IMR-90 (cell line): ENCODE data around the gene PRR5L. TPM values are rescaled to one million over a fixed set of nuclear protein-coding genes. Genes with fewer than 3 reads are reported as not detected.

Experiments
- ATAC-seq: fragments of 200-7000 bp; cut with Tn5 transposase; 2 replicates; pipeline ENCODE4 v1.9.1; 2020; ENCODE audit warnings: low read depth, mild to moderate bottlenecking, moderate library complexity
- BruUV-seq: library from RNA; stranded (reverse); fragments of 400-500 nt; replicated peaks from 2 replicates; lab custom pipeline; 2021; lab: Mats Ljungman, UMichigan
- CTCF ChIA-PET: fragments of 300-600 bp; formaldehyde crosslinking; extraction: SDS; loops from one replicate; lab custom pipeline; 2021; ENCODE audit warnings: antibody characterized with exemption; lab: Yijun Ruan, JAX
- POLR2A ChIA-PET: fragments of 300-600 bp; sonication (Branson Sonifier 250); formaldehyde crosslinking; loops from one replicate; lab custom pipeline; 2022; ENCODE audit warnings: antibody characterized with exemption; ENCODE audit not compliant: unreplicated experiment; lab: Charles Lee
- DNase-seq: peaks from one replicate; pipeline ENCODE4 v3.0.0; 2013
- H2AFZ ChIP-seq: replicated peaks from 2 replicates; pipeline ENCODE3; 2013; ENCODE audit warnings: low read length, mild to moderate bottlenecking; ENCODE audit not compliant: poor library complexity
- H2AK5ac ChIP-seq: 2 replicates; pipeline ENCODE4 v1.6.1; 2013; ENCODE audit warnings: low read depth, low read length, inconsistent platforms
- H2AK9ac ChIP-seq: replicated peaks from 2 replicates; pipeline ENCODE3; 2013; ENCODE audit warnings: mild to moderate bottlenecking, low read depth, low read length, moderate library complexity; ENCODE audit not compliant: poor library complexity
- H2BK120ac ChIP-seq: 2 replicates; pipeline ENCODE4 v1.6.1; 2013; ENCODE audit warnings: low read depth, low read length, inconsistent platforms
- H2BK15ac ChIP-seq: 3 replicates; pipeline ENCODE4 v1.6.1; 2013; ENCODE audit warnings: low read depth, low read length, inconsistent platforms
- H2BK20ac ChIP-seq: 2 replicates; pipeline ENCODE4 v1.6.1; 2013; ENCODE audit warnings: low read depth, mild to moderate bottlenecking, inconsistent platforms, low read length, moderate library complexity
- H2BK5ac ChIP-seq: 2 replicates; pipeline ENCODE4 v1.6.1; 2013; ENCODE audit warnings: mild to moderate bottlenecking, low read depth, low read length, inconsistent platforms; ENCODE audit not compliant: poor library complexity, severe bottlenecking
- H3K14ac ChIP-seq: replicated peaks from 2 replicates; pipeline ENCODE4 v1.6.1; 2013; ENCODE audit warnings: low read depth, low read length, inconsistent platforms
- H3K18ac ChIP-seq: 2 replicates; pipeline ENCODE4 v1.6.1; 2013; ENCODE audit warnings: low read depth, low read length, control low read depth
- H3K23ac ChIP-seq: 2 replicates; pipeline ENCODE4 v1.6.1; 2013; ENCODE audit warnings: low read depth, low read length, inconsistent platforms
- H3K27ac ChIP-seq: 2 replicates; pipeline ENCODE4 v1.5.1; 2013; ENCODE audit warnings: mild to moderate bottlenecking, control low read depth, low read length; ENCODE audit not compliant: insufficient read depth
- H3K27me3 ChIP-seq: 2 replicates; pipeline ENCODE4 v1.6.1; 2013; ENCODE audit warnings: low read length; ENCODE audit not compliant: control insufficient read depth, insufficient read depth
- H3K36me3 ChIP-seq: 2 replicates; pipeline ENCODE4 v1.6.1; 2013; ENCODE audit warnings: low read length, mixed read lengths; ENCODE audit not compliant: control insufficient read depth, insufficient read depth
- H3K4ac ChIP-seq: 2 replicates; pipeline ENCODE4 v1.6.1; 2013; ENCODE audit warnings: low read depth, low read length, inconsistent platforms
- H3K4me1 ChIP-seq: 2 replicates; pipeline ENCODE4 v1.6.1; 2013; ENCODE audit warnings: low read length, mixed read lengths; ENCODE audit not compliant: control insufficient read depth, insufficient read depth
- H3K4me2 ChIP-seq: 2 replicates; pipeline ENCODE4 v1.6.1; 2013; ENCODE audit warnings: low read depth, mild to moderate bottlenecking, control low read depth, low read length, moderate library complexity
- H3K4me3 ChIP-seq: 2 replicates; pipeline ENCODE4 v1.5.1; 2013; ENCODE audit warnings: low read depth, mild to moderate bottlenecking, control low read depth, low read length, moderate library complexity; ENCODE audit not compliant: insufficient read depth
- H3K56ac ChIP-seq: 2 replicates; pipeline ENCODE4 v1.6.1; 2013; ENCODE audit warnings: low read length, inconsistent platforms; ENCODE audit not compliant: insufficient read depth; ENCODE audit errors: extremely low read depth
- H3K79me1 ChIP-seq, 2 experiments: 2 replicates each; pipeline ENCODE4 v1.6.1; 2013; ENCODE audit warnings: low read length in 2 of 2, inconsistent platforms in 1 of 2, low read depth in 1 of 2
- H3K9ac ChIP-seq: 2 replicates; pipeline ENCODE4 v1.6.1; 2013; ENCODE audit warnings: low read depth, low read length, control low read depth
- H3K9me1 ChIP-seq: 2 replicates; pipeline ENCODE4 v1.6.1; 2013; ENCODE audit warnings: low read length, inconsistent platforms; ENCODE audit not compliant: insufficient read depth
- H3K9me3 ChIP-seq: 2 replicates; pipeline ENCODE4 v1.6.1; 2013; ENCODE audit warnings: low read length; ENCODE audit not compliant: control insufficient read depth, insufficient read depth
- H4K20me1 ChIP-seq: 2 replicates; pipeline ENCODE4 v1.6.1; 2013; ENCODE audit warnings: low read length, inconsistent platforms; ENCODE audit not compliant: insufficient read depth
- H4K5ac ChIP-seq: 2 replicates; pipeline ENCODE4 v1.6.1; 2013; ENCODE audit warnings: mild to moderate bottlenecking, low read depth, low read length, control low read depth
- H4K8ac ChIP-seq, 2 experiments: 2 replicates each; pipeline ENCODE4 v1.6.1; 2013; ENCODE audit warnings: low read depth in 2 of 2, low read length in 2 of 2, control low read depth in 1 of 2, inconsistent platforms in 1 of 2
- H4K91ac ChIP-seq: 2 replicates; pipeline ENCODE4 v1.6.1; 2013; ENCODE audit warnings: low read depth, low read length, inconsistent platforms; ENCODE audit not compliant: insufficient read depth
- CEBPB ChIP-seq: IDR thresholded peaks from 2 replicates; pipeline ENCODE4 v1.6.1; 2012; ENCODE audit warnings: low read depth, low read length, improper control_type of control experiment
- CHD1 ChIP-seq: IDR thresholded peaks from 2 replicates; pipeline ENCODE4 v1.6.1; 2012; ENCODE audit warnings: low read depth, low read length, improper control_type of control experiment
- CTCF ChIP-seq: conservative IDR thresholded peaks from 2 replicates; pipeline ENCODE4 v1.5.1; 2012; ENCODE audit warnings: mild to moderate bottlenecking, low read depth, low read length, improper control_type of control experiment
- ELK1 ChIP-seq: fragments of 150-350 bp; IDR thresholded peaks from 2 replicates; pipeline ENCODE4 v1.6.1; 2016; ENCODE audit warnings: low read depth, mild to moderate bottlenecking, low read length, moderate library complexity, borderline replicate concordance
- FOS ChIP-seq: fragments of 150-350 bp; IDR thresholded peaks from 2 replicates; pipeline ENCODE4 v1.6.1; 2016; ENCODE audit warnings: low read depth, low read length
- MAFK ChIP-seq: IDR thresholded peaks from 2 replicates; pipeline ENCODE4 v1.6.1; 2012; ENCODE audit warnings: low read depth, low read length, improper control_type of control experiment
- MAZ ChIP-seq: IDR thresholded peaks from 2 replicates; pipeline ENCODE4 v1.6.1; 2012; ENCODE audit warnings: low read depth, mild to moderate bottlenecking, low read length, improper control_type of control experiment, moderate library complexity, borderline replicate concordance
- MXI1 ChIP-seq: IDR thresholded peaks from 2 replicates; pipeline ENCODE4 v1.6.1; 2012; ENCODE audit warnings: low read depth, mild to moderate bottlenecking, low read length, moderate library complexity, borderline replicate concordance
- NFE2L2 ChIP-seq: fragments of 150-350 bp; IDR thresholded peaks from 2 replicates; pipeline ENCODE4 v1.6.1; 2016; ENCODE audit warnings: low read depth, mild to moderate bottlenecking, low read length
- POLR2A ChIP-seq: IDR thresholded peaks from 2 replicates; pipeline ENCODE4 v1.6.1; 2012; ENCODE audit warnings: mild to moderate bottlenecking, low read depth, low read length
- RAD21 ChIP-seq: IDR thresholded peaks from 2 replicates; pipeline ENCODE4 v1.6.1; 2012; ENCODE audit warnings: low read length, improper control_type of control experiment
- RCOR1 ChIP-seq: IDR thresholded peaks from 2 replicates; pipeline ENCODE4 v1.6.1; 2012; ENCODE audit warnings: mild to moderate bottlenecking, low read length, improper control_type of control experiment; ENCODE audit not compliant: insufficient replicate concordance
- RFX5 ChIP-seq: IDR thresholded peaks from 2 replicates; pipeline ENCODE4 v1.8.0; 2012; ENCODE audit warnings: low read depth, mild to moderate bottlenecking, low read length, moderate library complexity
- SMC3 ChIP-seq: fragments of 150-350 bp; IDR thresholded peaks from 2 replicates; pipeline ENCODE4 v1.6.1; 2016; ENCODE audit warnings: low read depth, mild to moderate bottlenecking, antibody characterized with exemption, low read length, moderate library complexity
- USF2 ChIP-seq: fragments of 150-350 bp; IDR thresholded peaks from 2 replicates; pipeline ENCODE4 v1.6.1; 2017; ENCODE audit warnings: mild to moderate bottlenecking, antibody characterized with exemption, low read length, low read depth
- WGBS, 2 experiments: methylation state at CpG; one replicate each; pipeline versions ENCODE4 v1.1.5 to v1.1.7; 2013; ENCODE audit warnings: missing lambda C conversion rate in 2 of 2; ENCODE audit not compliant: insufficient read length in 1 of 2; ENCODE audit errors: extremely low coverage in 2 of 2; 5-methylcytosine and 5-hydroxymethylcytosine counted together
- dilution Hi-C: fragments of 300-500 bp; cut with HindIII; formaldehyde crosslinking; loops from one replicate; pipeline ENCODE4 v1.14.3; 2018; ENCODE audit warnings: low sequenced_read_pairs; ENCODE audit not compliant: unreplicated experiment
- in situ Hi-C: fragments of 300-500 bp; cut with MboI; formaldehyde crosslinking; loops from 3 replicates; pipeline ENCODE4 v1.14.3; 2019; ENCODE audit warnings: low sequenced_read_pairs, inconsistent platforms, mixed read lengths
- intact Hi-C: fragments of 100-400 bp; cut with micrococcal nuclease; formaldehyde crosslinking; loops from 2 replicates; pipeline ENCODE4 v1.10.0; 2022
- polyA plus RNA-seq, 3 experiments: library from polyadenylated mRNA; depleted of rRNA; stranded (reverse); fragments of >200 nt; gene quantifications; 2 replicates each; pipeline ENCODE4 v1.2.3, GENCODE V29; 2012; ENCODE audit warnings: low replicate concordance in 1 of 3
- total RNA-seq: library from RNA; depleted of rRNA; stranded (reverse); fragments of >200 nt; gene quantifications from 2 replicates; pipeline ENCODE4 v1.2.3, GENCODE V29; 2012

The PRR5L gene
- total and polyA plus RNA-seq, 2 of the 4 experiments (the other 2 are of a cell fraction): 2.9 to 3.6 TPM

- Histone ChIP-seq H3K56ac (no peak overlapping the region), H3K18ac (no peak overlapping the region), H3K9ac (no peak overlapping the region), H3K9me1 (0 out of 2 replicates have a peak, but pooled peaks cover 2% of the 10 kb centered on the region), H3K14ac (no peak overlapping the region), H3K4me2 (no peak overlapping the region), H3K79me1 (no peaks in the 10 kb centered on the region), H4K8ac (no peak overlapping the region), H2AK5ac (no peak overlapping the region), H3K9me3 (no peaks in the 10 kb centered on the region), H4K20me1 (no peaks in the 10 kb centered on the region), H3K4me1 (peaks cover 13% of the 10 kb centered on the region), H4K91ac (no peak overlapping the region), H3K27me3 (peaks cover 3% of the 10 kb centered on the region; the same call in 1 of the 2 replicates), H2AK9ac (no peak overlapping the region), H3K23ac (no peak overlapping the region), H3K27ac (no peak overlapping the region), H3K4me3 (no peak overlapping the region), H3K4ac (no peak overlapping the region), H2AFZ (no peak overlapping the region), H3K36me3 (no peaks in the 10 kb centered on the region), H2BK15ac (no peak overlapping the region), H4K5ac (no peak overlapping the region), H2BK120ac (no peak overlapping the region), H2BK20ac (no peak overlapping the region), H2BK5ac (no peak overlapping the region)
- POLR2A ChIA-PET: no interaction called here
- TF ChIP-seq MXI1 (no peak), ELK1 (no peak), RAD21 (no peak), MAFK (no peak), CHD1 (no peak), POLR2A (no peak), MAZ (no peak), CTCF (no peak), FOS (no peak), USF2 (no peak), SMC3 (no peak), RCOR1 (no peak), NFE2L2 (no peak), CEBPB (no peak), RFX5 (no peak)
- intact Hi-C loops (no loop called here), in situ Hi-C loops (no loop called here), dilution Hi-C loops (no loop called here)
- ATAC-seq (no peak), DNase-seq (no peak)
- CTCF ChIA-PET: interaction anchor here (0.7 kb wide), 1 partner anchor 94 kb away, joined by 5 read pairs; no protein-coding TSS in a partner anchor
- no TSS peak for BruUV-seq
- no CpG with 5 or more reads among the region's 2 CpGs for WGBS, 2 experiments
These were observed 61.7 kb downstream of the PRR5L start for GRCh38 chr11:36357831-36358230.
